OCI-M2 (cell line): ENCODE measurements around the gene TDRD7.
"Not testable (repeated sequence)": the region's sequence is repeated elsewhere in the genome, so short reads cannot be mapped to it uniquely, and the experiment has no call there.

Experiments used
- DNase-seq: peaks from one replicate; lab custom pipeline; 2025; ENCODE audit not compliant: unreplicated experiment; lab: John Stamatoyannopoulos, UW

The TDRD7 gene

GRCh38 chr9:97419309-97419867, 7.5 kb downstream of the TDRD7 start:
- no peak for DNase-seq

GRCh38 chr9:97425336-97425972, 13.6 kb downstream of the TDRD7 start:
- no peak for DNase-seq

GRCh38 chr9:97425973-97426336, 14.1 kb downstream of the TDRD7 start:
- no peak for DNase-seq

GRCh38 chr9:97427885-97428284, 16.0 kb downstream of the TDRD7 start:
- no peak for DNase-seq

- DNase-seq: no peak
Measured at GRCh38 chr9:97430316-97431043, 18.6 kb downstream of the TDRD7 start.

- no peak for DNase-seq
Measured at GRCh38 chr9:97431044-97431441, 19.1 kb downstream of the TDRD7 start.

- DNase-seq: no peak
Measured at GRCh38 chr9:97431549-97432143, 19.8 kb downstream of the TDRD7 start.

GRCh38 chr9:97437051-97437600, 25.2 kb downstream of the TDRD7 start:
- DNase-seq: no peak

GRCh38 chr9:97438257-97438656, 26.4 kb downstream of the TDRD7 start:
- DNase-seq: no peak

GRCh38 chr9:97438666-97439065, 26.8 kb downstream of the TDRD7 start:
- DNase-seq: no peak

GRCh38 chr9:97440160-97440559, 28.3 kb downstream of the TDRD7 start:
- DNase-seq: no peak

GRCh38 chr9:97441729-97442128, 29.8 kb downstream of the TDRD7 start:
- no peak for DNase-seq

- no peak for DNase-seq
Measured at GRCh38 chr9:97445119-97445701, 33.3 kb downstream of the TDRD7 start.

- no peak for DNase-seq
Measured at GRCh38 chr9:97447001-97447400, 35.1 kb downstream of the TDRD7 start.

GRCh38 chr9:97453573-97453972, 41.7 kb downstream of the TDRD7 start:
- not testable (repeated sequence) for DNase-seq

GRCh38 chr9:97456841-97457240, 44.9 kb downstream of the TDRD7 start:
- not testable (repeated sequence) for DNase-seq

GRCh38 chr9:97459326-97459725, 47.4 kb downstream of the TDRD7 start:
- DNase-seq: no peak

- no peak for DNase-seq
Measured at GRCh38 chr9:97462159-97462558, 50.3 kb downstream of the TDRD7 start.

- DNase-seq: no peak
Measured at GRCh38 chr9:97462914-97463313, 51.0 kb downstream of the TDRD7 start.

- DNase-seq: peak; percentile 17
Measured at GRCh38 chr9:97468658-97469448, 57.0 kb downstream of the TDRD7 start.

GRCh38 chr9:97470076-97470475, 58.2 kb downstream of the TDRD7 start:
- no peak for DNase-seq
